Hepatocyte (in vitro differentiated cells): Measurements from ENCODE around the gene KIRREL3. TPM values are rescaled to one million over a fixed set of nuclear protein-coding genes. Genes with fewer than 3 reads are reported as not detected.

Experiments used
- DNase-seq: peaks from one replicate; pipeline ENCODE4 v3.0.0-alpha.2; 2016; ENCODE audit warnings: low spot score
- H2AFZ ChIP-seq: fragments of 200-600 bp; sonication (generic); 2 replicates; pipeline ENCODE4 v1.6.0; 2016; ENCODE audit warnings: antibody characterized with exemption, mild to moderate bottlenecking
- H3K27ac ChIP-seq: fragments of 200-600 bp; sonication (generic); 2 replicates; pipeline ENCODE4 v1.5.1; 2016; ENCODE audit warnings: mild to moderate bottlenecking
- H3K27me3 ChIP-seq: fragments of 200-600 bp; sonication (generic); 2 replicates; pipeline ENCODE4 v1.6.1; 2016
- H3K36me3 ChIP-seq: fragments of 200-600 bp; sonication (generic); replicated peaks from 2 replicates; pipeline ENCODE4 v1.5.1; 2016; ENCODE audit warnings: low read depth; ENCODE audit not compliant: insufficient read depth
- H3K4me1 ChIP-seq: fragments of 200-600 bp; sonication (generic); 2 replicates; pipeline ENCODE4 v1.5.1; 2016; ENCODE audit warnings: mild to moderate bottlenecking, moderate library complexity; ENCODE audit not compliant: insufficient read depth
- H3K4me2 ChIP-seq: fragments of 200-600 bp; sonication (generic); 2 replicates; pipeline ENCODE4 v1.6.0; 2016
- H3K4me3 ChIP-seq: fragments of 200-600 bp; sonication (generic); 2 replicates; pipeline ENCODE4 v1.5.1; 2016; ENCODE audit warnings: mild to moderate bottlenecking
- H3K79me2 ChIP-seq: fragments of 200-600 bp; sonication (generic); 2 replicates; pipeline ENCODE4 v1.6.0; 2017; ENCODE audit warnings: mild to moderate bottlenecking
- H3K9me2 ChIP-seq: fragments of 200-600 bp; sonication (generic); replicated peaks from 2 replicates; pipeline ENCODE4 v1.6.0; 2017; ENCODE audit warnings: mild to moderate bottlenecking; ENCODE audit not compliant: insufficient read depth
- H3K9me3 ChIP-seq: fragments of 200-600 bp; sonication (generic); 2 replicates; pipeline ENCODE4 v1.5.1; 2016; ENCODE audit warnings: low read depth, mild to moderate bottlenecking
- H4K20me1 ChIP-seq: fragments of 200-600 bp; sonication (generic); 2 replicates; pipeline ENCODE4 v1.6.0; 2016; ENCODE audit warnings: mild to moderate bottlenecking; ENCODE audit not compliant: insufficient read depth, poor library complexity, severe bottlenecking
- CTCF ChIP-seq: fragments of 200-600 bp; sonication (generic); IDR thresholded peaks from 2 replicates; pipeline ENCODE4 v1.5.1; 2016; ENCODE audit warnings: antibody characterized with exemption, mild to moderate bottlenecking; ENCODE audit not compliant: poor library complexity
- EZH2 ChIP-seq: fragments of 200-600 bp; sonication (generic); IDR thresholded peaks from 2 replicates; pipeline ENCODE4 v1.6.1; 2016; ENCODE audit warnings: antibody characterized with exemption, mild to moderate bottlenecking, borderline replicate concordance
- EZH2phosphoT487 ChIP-seq: fragments of 200-600 bp; sonication (generic); IDR thresholded peaks from one replicate; pipeline ENCODE4 v1.6.1; 2018; ENCODE audit warnings: antibody characterized with exemption, mild to moderate bottlenecking, low read depth, moderate library complexity; ENCODE audit not compliant: unreplicated experiment, severe bottlenecking
- WGBS: methylation state at CpG from one replicate; pipeline ENCODE4 v1.1.6; 2016; ENCODE audit warnings: low lambda C conversion rate; ENCODE audit errors: missing lambda C conversion rate; 5-methylcytosine and 5-hydroxymethylcytosine counted together
- polyA plus RNA-seq: library from polyadenylated mRNA; unstranded; fragments of >200 nt; fragmentation: Nextera tagmentation; extraction: Ambion mirVana; gene quantifications from 2 replicates; pipeline ENCODE4 v1.2.1, GENCODE V29; 2016
- total RNA-seq: library from RNA; depleted of rRNA; stranded (reverse); fragments of >200 nt; gene quantifications from 2 replicates; pipeline ENCODE4 v1.2.3, GENCODE V29; 2014

KIRREL3 gene
- total and polyA plus RNA-seq, 2 experiments from 2014 or later, result 0.33 to 0.86 TPM

GRCh38 chr11:126646701-126647557, 353.6 kb downstream of the KIRREL3 start:
- no peak overlapping the region for H3K4me3 ChIP-seq
- H3K4me1 ChIP-seq, result no peaks in the 10 kb centered on the region
- no peak overlapping the region for H2AFZ ChIP-seq
- no peak for TF ChIP-seq EZH2phosphoT487
- no peak for TF ChIP-seq CTCF
- no peak for TF ChIP-seq EZH2
- 88% methylated on average over 10 of the region's 10 CpGs for WGBS
- H3K27ac ChIP-seq, result no peak overlapping the region
- H3K9me3 ChIP-seq, result no peaks in the 10 kb centered on the region
- DNase-seq, result no peak
- H4K20me1 ChIP-seq, result no peaks in the 10 kb centered on the region
- no peaks in the 10 kb centered on the region for H3K9me2 ChIP-seq
- H3K79me2 ChIP-seq, result no peaks in the 10 kb centered on the region
- no peaks in the 10 kb centered on the region for H3K27me3 ChIP-seq
- no peaks in the 10 kb centered on the region for H3K36me3 ChIP-seq
- no peak overlapping the region for H3K4me2 ChIP-seq

- Histone ChIP-seq H3K9me2 (no peaks in the 10 kb centered on the region), H3K4me3 (no peak overlapping the region), H2AFZ (no peak overlapping the region), H3K36me3 (no peaks in the 10 kb centered on the region), H3K27me3 (no peaks in the 10 kb centered on the region), H3K4me2 (no peak overlapping the region), H3K27ac (no peak overlapping the region), H3K79me2 (no peaks in the 10 kb centered on the region), H4K20me1 (no peaks in the 10 kb centered on the region), H3K9me3 (no peaks in the 10 kb centered on the region), H3K4me1 (no peaks in the 10 kb centered on the region)
- WGBS, result 83% methylated on average over 7 of the region's 7 CpGs
- no peak for DNase-seq
- TF ChIP-seq EZH2 (no peak), EZH2phosphoT487 (no peak), CTCF (no peak)
Measured at GRCh38 chr11:126645186-126645585, 355.4 kb downstream of the KIRREL3 start.

- Histone ChIP-seq H3K36me3 (no peaks in the 10 kb centered on the region), H3K27ac (no peak overlapping the region), H4K20me1 (no peaks in the 10 kb centered on the region), H2AFZ (no peak overlapping the region), H3K27me3 (peaks cover 7% of the 10 kb centered on the region), H3K4me2 (no peak overlapping the region), H3K9me3 (no peaks in the 10 kb centered on the region), H3K79me2 (no peaks in the 10 kb centered on the region), H3K4me1 (no peaks in the 10 kb centered on the region), H3K9me2 (no peaks in the 10 kb centered on the region), H3K4me3 (no peak overlapping the region)
- TF ChIP-seq EZH2phosphoT487 (no peak), CTCF (no peak), EZH2 (no peak)
- DNase-seq, result no peak
- 69% methylated on average over 12 of the region's 12 CpGs for WGBS
Measured at GRCh38 chr11:126640186-126640585, 360.4 kb downstream of the KIRREL3 start.
